GM13977 (cell line): ENCODE measurements around the gene RIMBP2.

ENCODE experiments used
- DNase-seq: peaks from one replicate; pipeline ENCODE4 v3.0.0; 2012; ENCODE audit warnings: low spot score
- in situ Hi-C: fragments of 300-500 bp; cut with MboI; formaldehyde crosslinking; loops from one replicate; pipeline ENCODE4 v1.12.0; 2022; ENCODE audit warnings: low sequenced_read_pairs, low pct_unique_long_range_greater_than_20kb, mixed read lengths, inconsistent platforms; ENCODE audit not compliant: unreplicated experiment
- TF ChIP-seq, protein P1 (sequence below): IDR thresholded peaks from 2 replicates; pipeline ENCODE4 v1.5.1; 2012; ENCODE audit warnings: mild to moderate bottlenecking, control low read depth; ENCODE audit not compliant: insufficient read depth; ENCODE audit errors: extremely low read depth, missing control alignments

The RIMBP2 gene

DNA sequence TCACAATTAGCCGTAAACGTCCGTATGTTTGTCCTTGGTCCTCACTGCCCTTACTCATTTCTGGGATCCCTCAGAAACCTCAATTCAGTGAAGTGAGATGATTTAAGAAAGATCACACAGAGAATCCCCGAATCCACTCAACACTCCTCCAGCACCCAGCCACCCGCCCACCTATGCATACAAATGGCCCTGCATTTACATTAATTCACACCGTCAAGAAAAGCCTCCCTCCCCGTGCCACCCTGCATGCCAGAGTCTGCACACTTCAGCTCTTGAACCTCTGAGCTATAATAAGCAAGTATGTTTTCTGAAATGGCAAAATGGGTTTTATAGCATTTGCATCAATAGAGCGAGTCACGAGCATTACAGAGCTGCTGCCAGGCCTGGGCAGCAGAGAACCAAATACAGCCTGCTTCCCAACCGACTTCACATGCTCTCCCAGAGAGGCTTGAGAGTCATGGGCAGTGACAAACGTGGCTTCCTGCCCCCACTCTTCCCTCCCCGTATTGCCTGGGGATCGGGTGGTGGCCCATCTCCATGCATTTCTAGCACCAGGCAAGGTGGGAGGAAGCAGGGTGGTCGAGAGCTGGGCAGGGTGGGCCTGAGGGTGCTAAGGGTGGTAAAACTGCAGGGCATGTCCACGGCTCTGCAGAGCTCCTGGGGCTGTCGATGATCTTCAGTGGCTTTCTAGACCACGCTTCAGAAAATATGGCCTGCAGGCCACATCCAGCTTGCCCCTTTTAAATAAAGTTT, 177.6 kb downstream of the RIMBP2 start:
- DNase-seq = no peak
- TF ChIP-seq, protein P1, sequence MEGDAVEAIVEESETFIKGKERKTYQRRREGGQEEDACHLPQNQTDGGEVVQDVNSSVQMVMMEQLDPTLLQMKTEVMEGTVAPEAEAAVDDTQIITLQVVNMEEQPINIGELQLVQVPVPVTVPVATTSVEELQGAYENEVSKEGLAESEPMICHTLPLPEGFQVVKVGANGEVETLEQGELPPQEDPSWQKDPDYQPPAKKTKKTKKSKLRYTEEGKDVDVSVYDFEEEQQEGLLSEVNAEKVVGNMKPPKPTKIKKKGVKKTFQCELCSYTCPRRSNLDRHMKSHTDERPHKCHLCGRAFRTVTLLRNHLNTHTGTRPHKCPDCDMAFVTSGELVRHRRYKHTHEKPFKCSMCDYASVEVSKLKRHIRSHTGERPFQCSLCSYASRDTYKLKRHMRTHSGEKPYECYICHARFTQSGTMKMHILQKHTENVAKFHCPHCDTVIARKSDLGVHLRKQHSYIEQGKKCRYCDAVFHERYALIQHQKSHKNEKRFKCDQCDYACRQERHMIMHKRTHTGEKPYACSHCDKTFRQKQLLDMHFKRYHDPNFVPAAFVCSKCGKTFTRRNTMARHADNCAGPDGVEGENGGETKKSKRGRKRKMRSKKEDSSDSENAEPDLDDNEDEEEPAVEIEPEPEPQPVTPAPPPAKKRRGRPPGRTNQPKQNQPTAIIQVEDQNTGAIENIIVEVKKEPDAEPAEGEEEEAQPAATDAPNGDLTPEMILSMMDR = no peak
- in situ Hi-C loops = no loop called here

DNA sequence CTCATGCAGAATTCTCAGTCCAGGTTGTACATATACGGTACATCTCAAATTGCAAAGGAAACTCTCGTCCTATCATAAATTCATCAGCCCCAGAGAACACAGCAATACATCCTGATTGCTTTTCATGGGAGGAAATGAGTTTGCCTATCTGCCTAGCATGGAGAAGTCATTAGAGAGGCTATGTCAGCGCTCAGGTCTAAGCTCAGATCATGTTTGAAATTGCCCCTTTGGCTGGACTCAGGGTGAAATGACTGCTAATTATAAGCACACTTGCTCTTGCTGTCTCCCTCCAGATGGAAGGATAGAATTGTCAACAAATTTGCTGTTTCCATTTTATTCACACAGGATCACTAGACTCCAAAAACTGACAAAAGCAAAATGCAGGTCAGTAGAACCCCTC, 178.4 kb downstream of the RIMBP2 start:
- no peak for DNase-seq
- in situ Hi-C loops = no loop called here
- TF ChIP-seq, protein P1 = no peak

DNA sequence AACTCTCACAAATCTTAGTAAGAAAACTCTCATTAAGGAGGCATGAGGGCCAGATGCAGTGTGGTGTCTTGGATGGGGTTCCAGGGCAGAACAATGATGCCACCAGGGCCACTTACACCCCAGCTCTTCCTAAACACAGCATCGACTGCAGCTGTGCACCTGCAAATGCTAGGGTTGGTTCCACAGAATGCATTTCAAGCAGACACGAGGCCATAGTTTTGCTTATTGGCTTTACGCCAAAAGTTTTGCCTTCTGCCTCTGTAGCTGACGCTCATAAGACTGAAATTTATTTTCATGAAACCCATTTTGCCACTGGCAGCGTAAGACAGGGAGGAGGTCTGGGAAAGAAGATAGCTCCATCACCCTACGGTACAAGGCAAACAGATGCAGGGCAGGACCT, 179.0 kb downstream of the RIMBP2 start:
- TF ChIP-seq, protein P1 = no peak
- DNase-seq = no peak
- in situ Hi-C loops = no loop called here

DNA sequence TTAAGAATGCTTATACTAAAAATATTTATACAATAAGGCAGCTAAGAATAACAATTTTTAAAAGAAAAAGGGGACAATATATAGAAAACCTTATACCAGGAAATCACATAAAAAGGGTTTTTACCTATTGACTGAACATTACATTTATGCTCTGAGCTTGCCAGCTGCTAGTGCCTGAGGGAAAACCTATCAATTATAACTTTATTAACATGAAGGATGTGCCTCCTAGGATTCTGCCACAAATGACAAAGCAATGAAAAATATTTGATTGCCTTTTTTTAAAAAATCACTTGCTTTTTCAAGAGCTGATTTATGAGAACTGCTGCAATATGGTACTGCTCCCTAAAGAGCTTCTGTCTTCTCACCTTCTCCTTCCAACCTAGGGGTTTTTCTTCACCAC, 185.7 kb downstream of the RIMBP2 start:
- in situ Hi-C loops = no loop called here
- TF ChIP-seq, protein P1 = no peak
- DNase-seq = no peak

DNA sequence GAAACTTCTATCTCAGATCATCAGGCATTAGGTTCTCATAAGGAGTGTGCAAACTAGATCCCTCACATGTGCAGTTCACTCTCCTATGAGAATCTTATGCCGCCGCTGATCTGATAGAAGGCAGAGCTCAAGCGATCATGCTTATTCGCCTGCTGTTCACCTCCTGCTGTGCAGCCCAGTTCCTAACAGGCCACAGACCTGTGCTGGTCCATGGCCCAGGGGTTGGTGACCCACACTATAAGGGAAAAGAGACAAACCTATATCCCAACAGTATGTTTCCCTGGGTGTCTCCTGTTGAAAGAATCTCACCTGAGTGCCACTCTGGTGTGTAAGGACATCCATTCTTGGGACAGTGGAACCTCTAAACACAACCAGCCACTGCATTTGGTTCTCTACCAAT, 186.3 kb downstream of the RIMBP2 start:
- no peak for DNase-seq
- in situ Hi-C loops = no loop called here
- TF ChIP-seq, protein P1 = no peak

DNA sequence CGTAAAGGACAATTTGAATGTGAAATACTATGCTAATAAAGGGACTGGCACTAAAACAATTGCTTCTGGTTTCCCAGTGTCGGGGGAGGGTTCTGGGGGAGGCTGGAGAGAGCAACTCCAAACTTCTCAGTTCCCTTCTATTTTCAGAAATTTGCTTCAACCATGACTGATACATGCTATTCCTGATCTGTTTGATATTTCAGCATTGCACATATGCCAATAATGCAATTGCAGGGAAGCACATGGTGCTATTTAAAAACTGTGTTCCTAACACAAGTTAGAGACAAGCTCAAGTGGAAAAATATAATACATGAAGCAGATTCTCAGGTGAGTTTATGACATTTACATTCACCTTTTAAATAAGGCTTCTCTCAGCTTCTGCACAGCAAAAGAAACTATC, 188.9 kb downstream of the RIMBP2 start:
- TF ChIP-seq, protein P1 = no peak
- no peak for DNase-seq
- in situ Hi-C loops = no loop called here

DNA sequence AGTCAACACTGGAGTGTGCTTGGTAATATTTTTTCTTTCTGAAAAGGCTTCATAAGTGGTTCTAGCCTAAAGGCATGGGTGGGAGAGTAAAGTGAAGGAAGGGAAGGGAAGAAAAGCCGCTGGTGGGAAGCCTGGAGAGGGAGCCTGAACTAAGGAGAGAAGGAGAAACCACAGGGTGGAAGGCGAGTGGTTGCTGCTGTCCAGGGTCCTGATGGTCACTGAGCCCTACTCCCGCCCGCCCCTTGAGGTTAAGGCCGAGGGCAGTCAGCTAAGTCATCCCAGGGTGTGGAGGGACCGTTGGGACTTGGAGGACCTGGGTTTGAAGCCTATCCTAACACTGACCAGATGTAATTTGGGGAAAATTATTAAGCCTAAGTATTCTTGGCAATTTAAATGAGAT, 189.3 kb downstream of the RIMBP2 start:
- no peak for DNase-seq
- TF ChIP-seq, protein P1 = no peak
- in situ Hi-C loops = no loop called here
